ENCODE data around the gene PTPRG. TPM values are rescaled to one million over a fixed set of nuclear protein-coding genes. Genes with fewer than 3 reads are reported as not detected.

The PTPRG gene
- polyA plus RNA-seq, 1 donor (not counting 4 experiments of a cell fraction or from before 2014, with no cell fraction given): 12.1 TPM

DNA sequence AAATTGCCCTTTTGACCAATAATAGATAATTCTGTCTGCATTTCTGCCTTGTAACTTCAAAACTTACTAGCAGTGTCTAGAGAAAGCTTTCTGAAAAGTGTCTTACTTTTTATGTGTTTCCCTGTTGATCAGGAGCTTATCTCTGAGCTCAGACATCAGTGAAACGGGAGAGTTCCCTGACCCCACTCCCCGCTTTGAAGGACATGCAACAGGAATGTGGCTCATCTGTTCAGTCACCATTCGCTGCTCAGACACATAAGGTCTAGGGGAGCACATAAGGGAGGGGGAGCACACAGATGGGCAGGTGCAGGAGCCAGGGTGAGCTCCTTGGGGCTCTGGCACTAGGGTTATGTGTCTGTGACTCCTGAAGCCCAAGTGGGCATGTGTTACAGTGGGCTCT lies 607.0 kb downstream of the PTPRG start:
- H2AFZ ChIP-seq (ENCODE audit: control insufficient read depth, low read length): no peak overlapping the region
- H3K79me2 ChIP-seq (ENCODE audit: control insufficient read depth, insufficient read depth, low read length): no peaks in the 10 kb centered on the region
- no peaks in the 10 kb centered on the region for H3K36me3 ChIP-seq (ENCODE audit: control insufficient read depth in 2 of 2, extremely low read depth in 1 of 2, insufficient read depth in 2 of 2, low read length in 2 of 2)
- no peak overlapping the region for H3K27ac ChIP-seq (ENCODE audit: control insufficient read depth, insufficient read depth, low read length)
- no peaks in the 10 kb centered on the region for H4K20me1 ChIP-seq (ENCODE audit: control insufficient read depth, extremely low read depth, insufficient read depth, low read length)
- no peaks in the 10 kb centered on the region for H3K9me3 ChIP-seq (ENCODE audit: control insufficient read depth, low read depth, low read length)
- dilution Hi-C loops (cut with MboI; ENCODE audit: extremely low pct_ligation_motif_present, low sequenced_read_pairs): no loop called here
- H3K9ac ChIP-seq (ENCODE audit: control insufficient read depth, extremely low read depth, insufficient read depth, low read length): no peak overlapping the region
- no peak overlapping the region for H3K4me3 ChIP-seq (ENCODE audit: control insufficient read depth in 2 of 3, extremely low read depth in 1 of 3, insufficient read depth in 2 of 3, low read depth in 1 of 3, low read length in 3 of 3)
- H3K4me2 ChIP-seq (ENCODE audit: control insufficient read depth, extremely low read depth, insufficient read depth, low read depth, low read length): no peak overlapping the region
- DNase-seq (ENCODE audit: low read depth, low spot score) (no peak), FAIRE-seq (no peak)
- H3K9me1 ChIP-seq (ENCODE audit: control insufficient read depth, extremely low read depth, insufficient read depth, low read length): no peaks in the 10 kb centered on the region
- no peaks in the 10 kb centered on the region for H3K27me3 ChIP-seq (ENCODE audit: control insufficient read depth, extremely low read depth, insufficient read depth, low read length)
- no peak for TF ChIP-seq EZH2 (IDR thresholded peaks at IDR 0.05; ENCODE audit: low read length)
- TF ChIP-seq, protein P1, sequence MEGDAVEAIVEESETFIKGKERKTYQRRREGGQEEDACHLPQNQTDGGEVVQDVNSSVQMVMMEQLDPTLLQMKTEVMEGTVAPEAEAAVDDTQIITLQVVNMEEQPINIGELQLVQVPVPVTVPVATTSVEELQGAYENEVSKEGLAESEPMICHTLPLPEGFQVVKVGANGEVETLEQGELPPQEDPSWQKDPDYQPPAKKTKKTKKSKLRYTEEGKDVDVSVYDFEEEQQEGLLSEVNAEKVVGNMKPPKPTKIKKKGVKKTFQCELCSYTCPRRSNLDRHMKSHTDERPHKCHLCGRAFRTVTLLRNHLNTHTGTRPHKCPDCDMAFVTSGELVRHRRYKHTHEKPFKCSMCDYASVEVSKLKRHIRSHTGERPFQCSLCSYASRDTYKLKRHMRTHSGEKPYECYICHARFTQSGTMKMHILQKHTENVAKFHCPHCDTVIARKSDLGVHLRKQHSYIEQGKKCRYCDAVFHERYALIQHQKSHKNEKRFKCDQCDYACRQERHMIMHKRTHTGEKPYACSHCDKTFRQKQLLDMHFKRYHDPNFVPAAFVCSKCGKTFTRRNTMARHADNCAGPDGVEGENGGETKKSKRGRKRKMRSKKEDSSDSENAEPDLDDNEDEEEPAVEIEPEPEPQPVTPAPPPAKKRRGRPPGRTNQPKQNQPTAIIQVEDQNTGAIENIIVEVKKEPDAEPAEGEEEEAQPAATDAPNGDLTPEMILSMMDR (optimal IDR thresholded peaks at IDR 0.05 in 1 of 3, IDR thresholded peaks at IDR 0.05 in 1 of 3, conservative IDR thresholded peaks at IDR 0.05 in 1 of 3; ENCODE audit: extremely low read depth in 1 of 3, insufficient read depth in 2 of 3, low read length in 3 of 3): no peak
- peaks cover 3% of the 10 kb centered on the region for H3K4me1 ChIP-seq (ENCODE audit: control insufficient read depth, extremely low read depth, insufficient read depth, low read length)

DNA sequence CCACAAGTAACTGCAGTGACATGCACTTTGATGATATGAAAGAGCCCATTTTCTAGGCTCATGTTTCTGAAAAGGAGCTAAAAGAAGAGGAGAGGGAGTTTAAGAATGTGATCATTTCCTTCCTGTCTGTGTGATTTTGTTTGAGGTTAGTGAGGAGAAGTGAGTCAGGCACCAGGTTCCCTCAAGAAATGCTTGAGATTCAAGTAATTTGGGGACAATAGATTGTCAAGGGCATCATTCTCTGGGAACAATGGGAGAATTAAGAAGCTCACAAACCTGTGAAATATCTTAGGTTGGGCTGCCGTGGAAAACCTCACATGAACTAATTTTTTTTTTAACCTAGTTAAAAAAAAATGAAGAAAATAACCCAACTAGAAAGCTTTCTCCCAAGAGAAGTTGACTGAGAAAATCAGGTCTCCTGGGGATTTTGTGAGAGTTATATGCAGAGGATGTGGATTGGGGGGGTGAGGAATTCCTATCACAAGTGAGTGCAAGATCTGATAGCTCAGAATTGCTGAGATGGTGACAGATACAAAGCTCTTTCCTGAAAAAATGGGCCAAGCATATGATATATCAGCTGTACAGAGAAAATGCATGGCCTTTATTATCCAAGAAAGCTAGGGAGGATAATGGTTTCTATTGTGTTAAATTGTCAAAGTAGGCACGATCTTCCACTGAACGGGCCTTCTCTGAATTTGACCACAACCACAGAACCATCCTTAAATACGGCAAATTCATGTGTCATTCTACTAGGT lies 608.7 kb downstream of the PTPRG start:
- no peaks in the 10 kb centered on the region for H3K36me3 ChIP-seq (ENCODE audit: control insufficient read depth in 2 of 2, extremely low read depth in 1 of 2, insufficient read depth in 2 of 2, low read length in 2 of 2)
- TF ChIP-seq, protein P1 (optimal IDR thresholded peaks at IDR 0.05 in 1 of 3, IDR thresholded peaks at IDR 0.05 in 1 of 3, conservative IDR thresholded peaks at IDR 0.05 in 1 of 3; ENCODE audit: extremely low read depth in 1 of 3, insufficient read depth in 2 of 3, low read length in 3 of 3): no peak
- TF ChIP-seq EZH2 (IDR thresholded peaks at IDR 0.05; ENCODE audit: low read length): no peak
- H3K4me1 ChIP-seq (ENCODE audit: control insufficient read depth, extremely low read depth, insufficient read depth, low read length): peaks cover 3% of the 10 kb centered on the region
- H3K79me2 ChIP-seq (ENCODE audit: control insufficient read depth, insufficient read depth, low read length): no peaks in the 10 kb centered on the region
- H3K9me3 ChIP-seq (ENCODE audit: control insufficient read depth, low read depth, low read length): no peaks in the 10 kb centered on the region
- H3K4me2 ChIP-seq (ENCODE audit: control insufficient read depth, extremely low read depth, insufficient read depth, low read depth, low read length): no peak overlapping the region
- no peaks in the 10 kb centered on the region for H3K27me3 ChIP-seq (ENCODE audit: control insufficient read depth, extremely low read depth, insufficient read depth, low read length)
- H3K4me3 ChIP-seq (ENCODE audit: control insufficient read depth in 2 of 3, extremely low read depth in 1 of 3, insufficient read depth in 2 of 3, low read depth in 1 of 3, low read length in 3 of 3): no peak overlapping the region
- no peak overlapping the region for H2AFZ ChIP-seq (ENCODE audit: control insufficient read depth, low read length)
- FAIRE-seq: peak; percentile 13
- no peaks in the 10 kb centered on the region for H4K20me1 ChIP-seq (ENCODE audit: control insufficient read depth, extremely low read depth, insufficient read depth, low read length)
- H3K9ac ChIP-seq (ENCODE audit: control insufficient read depth, extremely low read depth, insufficient read depth, low read length): no peak overlapping the region
- DNase-seq (ENCODE audit: low read depth, low spot score): no peak
- H3K27ac ChIP-seq (ENCODE audit: control insufficient read depth, insufficient read depth, low read length): no peak overlapping the region
- dilution Hi-C loops (cut with MboI; ENCODE audit: extremely low pct_ligation_motif_present, low sequenced_read_pairs): no loop called here
- no peaks in the 10 kb centered on the region for H3K9me1 ChIP-seq (ENCODE audit: control insufficient read depth, extremely low read depth, insufficient read depth, low read length)

All from keratinocyte (primary cell).